ENCODE data around the gene UTF1.

The UTF1 gene

GRCh38 chr10:133263674-133264073 lies 33.7 kb downstream of the UTF1 start:
- TF ChIP-seq CTCF (IDR thresholded peaks at IDR 0.05) = no peak

- TF ChIP-seq CTCF (IDR thresholded peaks at IDR 0.05) = no peak
Observed at GRCh38 chr10:133264461-133264860, 34.4 kb downstream of the UTF1 start.

GRCh38 chr10:133266056-133266795 lies 36.2 kb downstream of the UTF1 start:
- no peak for TF ChIP-seq CTCF (IDR thresholded peaks at IDR 0.05)

GRCh38 chr10:133267293-133267692 lies 37.3 kb downstream of the UTF1 start:
- TF ChIP-seq CTCF (IDR thresholded peaks at IDR 0.05) = no peak

- TF ChIP-seq CTCF (IDR thresholded peaks at IDR 0.05) = no peak
Observed at GRCh38 chr10:133267829-133268228, 37.8 kb downstream of the UTF1 start.

GRCh38 chr10:133268532-133268931 lies 38.5 kb downstream of the UTF1 start:
- TF ChIP-seq CTCF (IDR thresholded peaks at IDR 0.05) = no peak

- no peak for TF ChIP-seq CTCF (IDR thresholded peaks at IDR 0.05)
Observed at GRCh38 chr10:133269367-133269766, 39.4 kb downstream of the UTF1 start.

- no peak for TF ChIP-seq CTCF (IDR thresholded peaks at IDR 0.05)
Observed at GRCh38 chr10:133270204-133270603, 40.2 kb downstream of the UTF1 start.
